Measurements from ENCODE around the gene IGBP1. TPM values are rescaled to one million over a fixed set of nuclear protein-coding genes. Genes with fewer than 3 reads are reported as not detected.

IGBP1 gene
- total RNA-seq, 1 experiment from 2014 or later, result 43.0 TPM

- Histone ChIP-seq H3K27ac (ENCODE audit: low read length) (peak overlapping the region; percentile 55), H3K27me3 (ENCODE audit: low read length) (no peaks in the 10 kb centered on the region), H3K4me3 (ENCODE audit: low read length) (no peak overlapping the region), H3F3A (ENCODE audit: low read length, unreplicated experiment) (no peaks in the 10 kb centered on the region), H3K9me2 (replicated peaks; ENCODE audit: low read length) (no peaks in the 10 kb centered on the region), H3K4me1 (ENCODE audit: insufficient read depth, low read length) (peaks cover 27% of the 10 kb centered on the region), H3K36me3 (ENCODE audit: low read depth, low read length) (peaks cover 32% of the 10 kb centered on the region), H3K9me3 (ENCODE audit: low read length) (no peaks in the 10 kb centered on the region), H4K20me1 (ENCODE audit: low read length) (0 out of 2 replicates have a peak, but pooled peaks cover 6% of the 10 kb centered on the region), H3K79me2 (ENCODE audit: low read length) (peaks cover 42% of the 10 kb centered on the region), H3K9ac (ENCODE audit: low read length) (no peak overlapping the region), H2AFZ (ENCODE audit: low read length) (no peak overlapping the region), H3K4me2 (ENCODE audit: low read length) (peak overlapping the region; percentile 11; the same call in 1 of the 2 replicates)
- ATAC-seq (peak; percentile 68), DNase-seq (peak; percentile 59)
- intact Hi-C loops (cut with micrococcal nuclease), result loop anchor here (10.0 kb wide), 1 partner anchor 156 kb away; the partner anchor contains the start of gene KIF4A
- TF ChIP-seq EZH2phosphoT487 (IDR thresholded peaks at IDR 0.05; ENCODE audit: borderline replicate concordance, low read length) (no peak), EZH2 (IDR thresholded peaks at IDR 0.05; ENCODE audit: low read length, unreplicated experiment) (no peak), CTCF (conservative IDR thresholded peaks at IDR 0.05; ENCODE audit: low read depth, low read length) (no peak)
- no TSS peak for BruUV-seq (replicated peaks)
- CTCF ChIA-PET, result interaction anchor here (0.6 kb wide), 1 partner anchor 153 kb away, joined by 3 read pairs; no protein-coding TSS in a partner anchor
- POLR2A ChIA-PET (ENCODE audit: unreplicated experiment), result no interaction called here
Observed at GRCh38 chrX:70138622-70139021, 5.4 kb downstream of the IGBP1 start.

GRCh38 chrX:70139736-70140135, 6.5 kb downstream of the IGBP1 start:
- Histone ChIP-seq H3K4me3 (ENCODE audit: low read length) (no peak overlapping the region), H3K9ac (ENCODE audit: low read length) (no peak overlapping the region), H3K27ac (ENCODE audit: low read length) (no peak overlapping the region), H2AFZ (ENCODE audit: low read length) (no peak overlapping the region), H3K27me3 (ENCODE audit: low read length) (no peaks in the 10 kb centered on the region), H3F3A (ENCODE audit: low read length, unreplicated experiment) (no peaks in the 10 kb centered on the region), H3K4me2 (ENCODE audit: low read length) (no peak overlapping the region), H4K20me1 (ENCODE audit: low read length) (0 out of 2 replicates have a peak, but pooled peaks cover 6% of the 10 kb centered on the region), H3K79me2 (ENCODE audit: low read length) (peaks cover 32% of the 10 kb centered on the region), H3K4me1 (ENCODE audit: insufficient read depth, low read length) (peaks cover 24% of the 10 kb centered on the region), H3K36me3 (ENCODE audit: low read depth, low read length) (peaks cover 32% of the 10 kb centered on the region), H3K9me2 (replicated peaks; ENCODE audit: low read length) (no peaks in the 10 kb centered on the region), H3K9me3 (ENCODE audit: low read length) (no peaks in the 10 kb centered on the region)
- BruUV-seq (replicated peaks), result no TSS peak
- no peak for TF ChIP-seq CTCF (conservative IDR thresholded peaks at IDR 0.05; ENCODE audit: low read depth, low read length)
- TF ChIP-seq EZH2 (IDR thresholded peaks at IDR 0.05; ENCODE audit: low read length, unreplicated experiment), result no peak
- no peak for TF ChIP-seq EZH2phosphoT487 (IDR thresholded peaks at IDR 0.05; ENCODE audit: borderline replicate concordance, low read length)
- ATAC-seq (no peak), DNase-seq (no peak)
- intact Hi-C loops (cut with micrococcal nuclease), result loop anchor here (10.0 kb wide), 1 partner anchor 155 kb away; the partner anchor contains the start of gene KIF4A
- POLR2A ChIA-PET (ENCODE audit: unreplicated experiment), result no interaction called here
- CTCF ChIA-PET, result no interaction called here

GRCh38 chrX:70141373-70141772, 8.1 kb downstream of the IGBP1 start:
- CTCF ChIA-PET, result no interaction called here

More at GRCh38 chrX:70141373-70141772, 8.1 kb downstream of the IGBP1 start:
- H3K4me3 ChIP-seq (ENCODE audit: low read length), result no peak overlapping the region
- peaks cover 15% of the 10 kb centered on the region for H3K79me2 ChIP-seq (ENCODE audit: low read length)
- peaks cover 16% of the 10 kb centered on the region for H3K4me1 ChIP-seq (ENCODE audit: insufficient read depth, low read length)
- H3K9ac ChIP-seq (ENCODE audit: low read length), result no peak overlapping the region
- DNase-seq, result no peak
- intact Hi-C loops (cut with micrococcal nuclease), result no loop called here
- H3K27ac ChIP-seq (ENCODE audit: low read length), result no peak overlapping the region
- no peak for ATAC-seq
- H4K20me1 ChIP-seq (ENCODE audit: low read length), result 0 out of 2 replicates have a peak, but pooled peaks cover 6% of the 10 kb centered on the region
- POLR2A ChIA-PET (ENCODE audit: unreplicated experiment), result no interaction called here
- H3K9me2 ChIP-seq (replicated peaks; ENCODE audit: low read length), result no peaks in the 10 kb centered on the region
- H3K36me3 ChIP-seq (ENCODE audit: low read depth, low read length), result peaks cover 16% of the 10 kb centered on the region
- TF ChIP-seq EZH2phosphoT487 (IDR thresholded peaks at IDR 0.05; ENCODE audit: borderline replicate concordance, low read length) (no peak), EZH2 (IDR thresholded peaks at IDR 0.05; ENCODE audit: low read length, unreplicated experiment) (no peak), CTCF (conservative IDR thresholded peaks at IDR 0.05; ENCODE audit: low read depth, low read length) (no peak)
- no peaks in the 10 kb centered on the region for H3K9me3 ChIP-seq (ENCODE audit: low read length)
- H3K27me3 ChIP-seq (ENCODE audit: low read length), result no peaks in the 10 kb centered on the region
- no peaks in the 10 kb centered on the region for H3F3A ChIP-seq (ENCODE audit: low read length, unreplicated experiment)
- BruUV-seq (replicated peaks), result no TSS peak
- no peak overlapping the region for H2AFZ ChIP-seq (ENCODE audit: low read length)
- no peak overlapping the region for H3K4me2 ChIP-seq (ENCODE audit: low read length)

Measured in PC-3 (cell line).